Measurements from ENCODE around the gene PSAP. TPM values are rescaled to one million over a fixed set of nuclear protein-coding genes. Genes with fewer than 3 reads are reported as not detected.

Gene PSAP
- total RNA-seq, 2 experiments from 2014 or later, result 144 to 153 TPM

GRCh38 chr10:71848325-71849275, 2.5 kb downstream of the PSAP start:
- Mint-ChIP-seq H3K4me3 (peak overlapping the region; percentile 8), H3K27ac (no peak overlapping the region), H3K9me3 (peaks cover 1% of the 10 kb centered on the region), H3K4me1 (peaks cover 64% of the 10 kb centered on the region), H3K36me3 (ENCODE audit: low read depth) (peaks cover 10% of the 10 kb centered on the region), H3K27me3 (no peaks in the 10 kb centered on the region)
- POLR2A ChIA-PET, result no interaction called here
- no peak for DNase-seq
- CTCF ChIA-PET, result interaction anchor here (0.6 to 1.4 kb wide), 3 partner anchors 14 to 1181 kb away, joined by 3 read pairs; no protein-coding TSS in a partner anchor

DNA sequence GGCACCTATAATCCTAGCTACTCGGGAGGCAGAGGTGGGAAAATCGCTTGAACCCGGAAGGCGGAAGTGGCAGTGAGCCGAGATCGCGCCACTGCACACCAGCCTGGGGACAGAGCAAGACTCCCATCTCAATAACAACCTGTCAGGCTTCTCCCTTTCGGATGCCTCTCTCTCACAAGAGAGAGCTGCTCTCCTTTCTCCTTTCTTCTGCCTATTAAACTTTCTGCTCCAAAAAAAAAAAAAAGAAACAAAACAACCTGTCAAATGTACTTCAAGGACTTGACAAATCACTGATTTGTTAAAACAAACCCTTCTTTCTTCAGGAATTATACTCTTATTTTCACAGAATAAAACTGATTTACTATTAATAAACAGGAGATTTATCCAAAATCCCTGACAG, 3.6 kb downstream of the PSAP start:
- Mint-ChIP-seq H3K9me3 (peaks cover 1% of the 10 kb centered on the region), H3K4me1 (peaks cover 68% of the 10 kb centered on the region), H3K36me3 (ENCODE audit: low read depth) (peaks cover 10% of the 10 kb centered on the region), H3K27me3 (no peaks in the 10 kb centered on the region), H3K4me3 (no peak overlapping the region), H3K27ac (no peak overlapping the region)
- DNase-seq, result no peak
- POLR2A ChIA-PET, result no interaction called here
- CTCF ChIA-PET, result no interaction called here

DNA sequence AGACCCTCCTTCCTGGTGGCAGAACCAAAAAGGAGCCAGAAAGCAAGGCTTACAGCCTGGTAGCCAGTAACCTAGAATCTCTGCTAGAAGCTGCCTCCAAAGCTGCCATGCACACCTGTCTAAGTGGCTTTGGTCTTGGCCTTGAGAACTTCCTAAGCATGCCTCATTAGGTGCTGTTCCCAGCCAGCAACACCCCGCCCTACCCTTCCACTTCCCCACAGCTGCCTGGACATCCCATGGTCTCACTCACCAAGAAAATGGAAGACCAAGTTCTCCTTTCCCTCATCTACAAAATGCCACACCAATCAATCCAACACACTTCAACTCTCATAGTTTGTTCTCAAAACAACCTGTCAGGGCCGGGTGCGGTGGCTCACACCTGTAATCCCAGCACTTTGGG, 4.2 kb downstream of the PSAP start:
- ChIA-PET CTCF (no interaction called here), POLR2A (no interaction called here)
- Mint-ChIP-seq H3K4me1 (peaks cover 65% of the 10 kb centered on the region), H3K4me3 (no peak overlapping the region), H3K9me3 (peaks cover 1% of the 10 kb centered on the region), H3K27me3 (no peaks in the 10 kb centered on the region), H3K27ac (no peak overlapping the region), H3K36me3 (ENCODE audit: low read depth) (peaks cover 10% of the 10 kb centered on the region)
- DNase-seq, result no peak

- ChIA-PET POLR2A (no interaction called here), CTCF (interaction anchor here (1.2 to 1.5 kb wide), 2 partner anchors 8 to 73 kb away, joined by 3 to 4 read pairs; no protein-coding TSS in a partner anchor)
- peaks cover 10% of the 10 kb centered on the region for H3K36me3 Mint-ChIP-seq (ENCODE audit: low read depth)
- H3K4me3 Mint-ChIP-seq, result no peak overlapping the region
- peaks cover 1% of the 10 kb centered on the region for H3K9me3 Mint-ChIP-seq
- no peaks in the 10 kb centered on the region for H3K27me3 Mint-ChIP-seq
- no peak for DNase-seq
- no peak overlapping the region for H3K27ac Mint-ChIP-seq
- H3K4me1 Mint-ChIP-seq, result peaks cover 61% of the 10 kb centered on the region
Measured at GRCh38 chr10:71845410-71846405, 5.3 kb downstream of the PSAP start.

DNA sequence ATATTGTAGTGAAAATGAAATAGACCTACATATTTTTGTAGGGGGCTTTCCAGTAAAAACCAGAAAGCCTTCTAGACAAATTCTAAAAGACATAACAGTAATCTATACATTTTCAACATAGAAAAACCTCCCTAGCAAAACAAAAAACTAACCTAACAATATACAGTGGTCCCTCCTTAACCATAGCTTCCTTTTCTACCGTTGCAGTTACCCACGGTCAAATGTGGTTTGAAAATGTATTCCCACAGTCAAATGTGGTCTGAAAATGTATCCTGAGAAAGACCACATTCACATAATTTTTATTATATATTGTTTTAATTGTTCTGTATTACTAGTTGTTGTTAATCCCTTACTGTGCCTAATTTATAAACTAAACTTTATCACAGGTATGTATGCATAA, 6.4 kb downstream of the PSAP start:
- Mint-ChIP-seq H3K9me3 (peaks cover 1% of the 10 kb centered on the region), H3K36me3 (ENCODE audit: low read depth) (peaks cover 6% of the 10 kb centered on the region), H3K4me3 (no peak overlapping the region), H3K4me1 (peaks cover 62% of the 10 kb centered on the region), H3K27me3 (no peaks in the 10 kb centered on the region), H3K27ac (no peak overlapping the region)
- POLR2A ChIA-PET, result no interaction called here
- no peak for DNase-seq
- CTCF ChIA-PET, result interaction anchor here (1.2 to 1.5 kb wide), 2 partner anchors 9 to 72 kb away, joined by 3 to 4 read pairs; no protein-coding TSS in a partner anchor

DNA sequence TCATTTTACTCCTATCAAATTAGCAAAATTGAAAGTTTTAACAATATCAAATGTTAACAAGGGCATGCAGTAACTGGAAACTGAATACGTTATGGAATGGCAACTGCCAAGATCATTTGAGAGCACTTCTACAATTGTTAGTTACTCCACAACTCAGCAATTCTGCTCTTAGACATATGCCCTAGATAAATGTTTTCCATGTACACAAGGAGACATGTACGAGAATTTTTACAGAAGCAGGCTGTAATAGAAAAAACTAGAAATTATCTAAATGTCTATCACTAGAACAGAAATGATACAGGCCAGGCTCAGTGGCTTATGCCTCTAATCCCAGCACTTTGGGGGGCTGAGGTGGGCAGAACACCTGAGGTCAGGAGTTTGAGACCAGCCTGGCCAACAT, 7.0 kb downstream of the PSAP start:
- Mint-ChIP-seq H3K27ac (no peak overlapping the region), H3K4me3 (no peak overlapping the region), H3K4me1 (peaks cover 57% of the 10 kb centered on the region), H3K9me3 (peaks cover 1% of the 10 kb centered on the region), H3K27me3 (no peaks in the 10 kb centered on the region), H3K36me3 (ENCODE audit: low read depth) (peaks cover 6% of the 10 kb centered on the region)
- POLR2A ChIA-PET, result no interaction called here
- CTCF ChIA-PET, result interaction anchor here (1.2 to 1.5 kb wide), 2 partner anchors 10 to 72 kb away, joined by 3 to 4 read pairs; no protein-coding TSS in a partner anchor
- DNase-seq, result no peak

GRCh38 chr10:71842856-71843686, 8.0 kb downstream of the PSAP start:
- Mint-ChIP-seq H3K9me3 (peaks cover 1% of the 10 kb centered on the region), H3K27ac (no peak overlapping the region), H3K36me3 (ENCODE audit: low read depth) (peaks cover 2% of the 10 kb centered on the region), H3K4me3 (no peak overlapping the region), H3K27me3 (no peaks in the 10 kb centered on the region), H3K4me1 (peaks cover 57% of the 10 kb centered on the region)
- ChIA-PET CTCF (interaction anchor here (1.0 to 1.3 kb wide), 2 partner anchors 12 to 463 kb away, joined by 3 read pairs; no protein-coding TSS in a partner anchor), POLR2A (no interaction called here)
- no peak for DNase-seq

DNA sequence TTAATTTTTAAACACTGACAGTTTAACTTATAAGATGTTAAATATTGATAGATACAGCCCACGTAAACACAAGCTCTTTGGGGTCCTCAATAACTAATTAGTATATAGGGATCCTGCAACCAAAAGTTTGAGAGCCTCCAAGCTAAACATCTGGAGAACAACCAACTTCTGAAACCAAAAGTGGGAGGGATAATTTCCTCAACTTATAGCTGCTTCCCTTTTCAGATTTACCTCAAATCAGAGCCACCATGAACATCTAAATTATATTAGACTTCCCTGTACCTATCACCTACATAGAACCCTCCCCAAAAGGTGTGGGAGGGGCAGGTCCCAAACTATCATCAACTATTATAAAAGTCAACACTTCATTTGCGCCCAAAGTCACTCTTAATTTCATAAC, 8.6 kb downstream of the PSAP start:
- no peak overlapping the region for H3K4me3 Mint-ChIP-seq
- no peaks in the 10 kb centered on the region for H3K36me3 Mint-ChIP-seq (ENCODE audit: low read depth)
- peaks cover 1% of the 10 kb centered on the region for H3K9me3 Mint-ChIP-seq
- no peaks in the 10 kb centered on the region for H3K27me3 Mint-ChIP-seq
- DNase-seq, result no peak
- H3K4me1 Mint-ChIP-seq, result peaks cover 57% of the 10 kb centered on the region
- POLR2A ChIA-PET, result no interaction called here
- CTCF ChIA-PET, result interaction anchor here (1.0 to 1.3 kb wide), 2 partner anchors 11 to 462 kb away, joined by 3 read pairs; no protein-coding TSS in a partner anchor
- no peak overlapping the region for H3K27ac Mint-ChIP-seq

GRCh38 chr10:71840958-71841335, 10.1 kb downstream of the PSAP start:
- CTCF ChIA-PET, result interaction anchor here (0.9 kb wide), 1 partner anchor 10 kb away, joined by 3 read pairs; the partner anchor contains the start of gene PSAP
- POLR2A ChIA-PET, result no interaction called here
- peaks cover 58% of the 10 kb centered on the region for H3K4me1 Mint-ChIP-seq
- H3K27me3 Mint-ChIP-seq, result no peaks in the 10 kb centered on the region
- DNase-seq, result no peak
- H3K9me3 Mint-ChIP-seq, result peaks cover 1% of the 10 kb centered on the region
- H3K4me3 Mint-ChIP-seq, result no peak overlapping the region
- no peaks in the 10 kb centered on the region for H3K36me3 Mint-ChIP-seq (ENCODE audit: low read depth)
- no peak overlapping the region for H3K27ac Mint-ChIP-seq

DNA sequence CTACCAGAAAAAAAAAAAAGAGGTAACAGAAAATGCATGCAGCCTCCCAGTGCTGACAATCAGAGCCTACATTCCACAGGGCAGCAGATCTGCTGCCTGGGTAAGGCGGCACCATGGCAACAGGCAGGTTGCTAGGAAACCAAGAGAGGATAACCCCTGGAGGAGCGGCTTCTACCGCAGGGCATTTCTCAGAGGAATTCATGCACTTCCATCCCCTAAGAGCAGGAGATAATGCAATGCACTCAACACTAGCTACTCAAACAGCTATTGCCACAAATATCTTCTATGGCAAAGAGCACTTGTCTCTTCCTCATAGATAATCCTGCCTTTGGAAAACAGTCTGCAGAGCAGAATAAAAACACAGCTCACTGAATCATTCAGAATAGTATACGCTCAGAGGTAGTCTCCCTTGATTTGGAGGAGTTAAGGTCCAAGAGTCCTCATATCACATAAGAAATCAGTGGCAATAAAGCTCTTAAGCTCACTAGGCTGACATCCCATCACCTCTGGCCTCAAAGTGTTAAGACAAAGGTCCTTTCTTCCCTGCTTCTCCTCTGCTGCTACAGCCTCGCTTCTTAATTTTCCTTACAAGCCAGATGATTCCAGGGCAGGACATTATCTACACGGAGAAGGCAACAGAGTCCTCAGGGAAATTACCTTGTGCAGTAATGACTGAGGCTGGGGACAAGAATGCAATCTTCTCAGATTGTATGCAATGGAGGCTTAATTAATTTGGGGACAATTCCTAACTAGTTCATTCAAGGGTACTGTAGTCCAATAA, 10.7 kb downstream of the PSAP start:
- ChIA-PET POLR2A (no interaction called here), CTCF (interaction anchor here (0.9 to 2.2 kb wide), 2 partner anchors 11 kb away, joined by 3 to 7 read pairs; partner anchors contain the start of gene PSAP)
- H3K4me3 Mint-ChIP-seq, result no peak overlapping the region
- peaks cover 1% of the 10 kb centered on the region for H3K9me3 Mint-ChIP-seq
- H3K27ac Mint-ChIP-seq, result no peak overlapping the region
- no peak for DNase-seq
- peaks cover 54% of the 10 kb centered on the region for H3K4me1 Mint-ChIP-seq
- H3K36me3 Mint-ChIP-seq (ENCODE audit: low read depth), result no peaks in the 10 kb centered on the region
- no peaks in the 10 kb centered on the region for H3K27me3 Mint-ChIP-seq

Data from activated CD4-positive, alpha-beta T cell treated with anti-CD3 and anti-CD28 coated beads, Interleukin-2, amount 10 ng/mL, durations not matched to agents 7 days and 5 days (primary cell).